Subcutaneous adipose tissue (tissue), 4 donors: ENCODE results near the gene FBXO34. TPM values are rescaled to one million over a fixed set of nuclear protein-coding genes. Genes with fewer than 3 reads are reported as not detected.

Source experiments
- CTCF ChIP-seq: fragments of 450-650 bp; IDR thresholded peaks from one replicate; pipeline ENCODE4 v1.5.1; 2016; ENCODE audit warnings: low read depth, mild to moderate bottlenecking, control low read depth, antibody characterized with exemption, moderate library complexity
- total RNA-seq, 4 donors: library from RNA; depleted of rRNA; stranded (reverse); fragments of >200 nt; gene quantifications; one replicate each; pipeline ENCODE4 v1.1.0, GENCODE V29; 2016

Gene FBXO34
- total RNA-seq, 4 donors from 2014 or later = 18.4 to 23.5 (median 21.6) TPM

GRCh38 chr14:55348766-55349453 lies 77.7 kb downstream of the FBXO34 start:
- TF ChIP-seq CTCF = no peak

DNA sequence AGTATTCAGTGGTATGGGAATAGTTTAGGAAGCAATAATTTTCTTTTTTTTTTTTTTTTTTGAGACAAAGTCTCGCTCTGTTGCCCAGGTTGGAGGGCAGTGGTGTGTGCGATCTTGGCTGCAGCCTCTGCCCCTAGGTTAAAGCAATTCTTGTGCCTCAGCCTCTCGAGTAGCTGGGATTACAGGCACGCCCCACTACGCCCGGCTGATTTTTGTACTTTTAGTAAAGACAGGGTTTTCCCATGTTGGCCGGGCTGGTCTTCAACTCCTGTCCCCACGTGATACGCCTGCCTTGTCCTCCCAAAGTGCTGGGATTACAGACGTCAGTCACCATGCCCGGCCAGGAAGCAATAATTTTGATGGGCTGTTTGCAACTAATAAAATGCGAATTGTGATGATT lies 78.3 kb downstream of the FBXO34 start:
- TF ChIP-seq CTCF = no peak

- TF ChIP-seq CTCF = no peak
Measured at GRCh38 chr14:55350461-55350860, 79.2 kb downstream of the FBXO34 start.

- no peak for TF ChIP-seq CTCF
Measured at GRCh38 chr14:55351111-55351510, 79.9 kb downstream of the FBXO34 start.

GRCh38 chr14:55352201-55352600 lies 81.0 kb downstream of the FBXO34 start:
- no peak for TF ChIP-seq CTCF

GRCh38 chr14:55353686-55354467 lies 82.7 kb downstream of the FBXO34 start:
- no peak for TF ChIP-seq CTCF

DNA sequence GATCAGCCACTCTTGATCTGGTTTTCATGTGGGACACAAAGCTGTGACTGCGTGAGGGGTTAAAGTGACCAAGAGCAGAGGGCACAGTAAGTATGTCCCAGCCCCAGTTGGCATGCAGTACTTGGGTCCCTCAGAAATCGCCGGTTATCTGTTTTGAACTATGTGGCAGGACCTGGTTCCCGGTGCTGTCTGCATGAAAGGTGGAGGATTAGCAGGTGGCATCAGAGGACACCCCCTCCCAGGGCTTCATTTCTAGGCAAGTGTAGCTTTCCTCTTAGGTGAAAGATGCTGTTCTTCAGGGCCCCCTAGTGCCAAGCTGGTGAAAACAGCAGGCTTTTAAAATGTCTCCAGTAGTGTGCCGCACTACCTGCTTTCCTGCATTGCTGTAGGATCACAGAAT lies 83.3 kb downstream of the FBXO34 start:
- no peak for TF ChIP-seq CTCF
